Neuronal stem cell (in vitro differentiated cells): Measurements from ENCODE around the gene TOM1L2.

ENCODE experiments used
- DNase-seq: peaks from one replicate; pipeline ENCODE4 v3.0.0-alpha.2; 2013; ENCODE audit warnings: low spot score
- H2AFZ ChIP-seq: one replicate; pipeline ENCODE4 v1.6.1; 2013; ENCODE audit warnings: mild to moderate bottlenecking, low read length, inconsistent platforms
- H2AK5ac ChIP-seq: 2 replicates; pipeline ENCODE4 v1.6.1; 2013; ENCODE audit warnings: low read depth, mild to moderate bottlenecking, inconsistent platforms, low read length, moderate library complexity, mixed read lengths
- H2BK120ac ChIP-seq: 2 replicates; pipeline ENCODE4 v1.6.1; 2013; ENCODE audit warnings: low read depth, mild to moderate bottlenecking, inconsistent platforms, low read length, moderate library complexity, mixed read lengths
- H2BK12ac ChIP-seq: one replicate; pipeline ENCODE4 v1.6.1; 2013; ENCODE audit warnings: low read length, inconsistent platforms
- H2BK15ac ChIP-seq: 2 replicates; pipeline ENCODE4 v1.6.1; 2013; ENCODE audit warnings: mild to moderate bottlenecking, low read length, inconsistent platforms, mixed read lengths
- H2BK5ac ChIP-seq: one replicate; pipeline ENCODE4 v1.6.1; 2013; ENCODE audit warnings: inconsistent platforms, mild to moderate bottlenecking, low read length, moderate library complexity
- H3K14ac ChIP-seq: one replicate; pipeline ENCODE4 v1.6.1; 2013; ENCODE audit warnings: low read length, inconsistent platforms
- H3K18ac ChIP-seq: 2 replicates; pipeline ENCODE4 v1.6.1; 2013; ENCODE audit warnings: low read length, inconsistent platforms
- H3K23ac ChIP-seq: 2 replicates; pipeline ENCODE4 v1.6.1; 2013; ENCODE audit warnings: low read depth, mild to moderate bottlenecking, mixed read lengths, low read length, inconsistent platforms; ENCODE audit not compliant: poor library complexity
- H3K27ac ChIP-seq: replicated peaks from 3 replicates; pipeline ENCODE4 v1.5.1; 2013; ENCODE audit warnings: low read length, inconsistent platforms
- H3K27me3 ChIP-seq, 3 experiments: 2 replicates each; pipeline ENCODE4 v1.6.1; 2013; ENCODE audit warnings: low read length in 3 of 3, mild to moderate bottlenecking in 2 of 3, inconsistent platforms in 1 of 3, low read depth in 1 of 3, mixed read lengths in 1 of 3, moderate library complexity in 1 of 3; ENCODE audit not compliant: control insufficient read depth in 3 of 3, insufficient read depth in 3 of 3
- H3K36me3 ChIP-seq, 2 donors: replicated peaks in 1 of 2; 2 replicates each; pipeline ENCODE4 v1.6.1; 2013; ENCODE audit warnings: low read length in 2 of 2; ENCODE audit not compliant: control insufficient read depth in 2 of 2, insufficient read depth in 2 of 2
- H3K4ac ChIP-seq: 2 replicates; pipeline ENCODE4 v1.6.1; 2013; ENCODE audit warnings: inconsistent platforms, mild to moderate bottlenecking, low read length, moderate library complexity
- H3K4me1 ChIP-seq, 2 donors: 1 replicate in 1 of 2; 2 replicates in 1 of 2; pipeline ENCODE4 v1.6.1; 2013; ENCODE audit warnings: low read length in 2 of 2, low read depth in 1 of 2; ENCODE audit not compliant: control insufficient read depth in 2 of 2, insufficient read depth in 1 of 2
- H3K4me2 ChIP-seq: one replicate; pipeline ENCODE4 v1.6.1; 2013; ENCODE audit warnings: mild to moderate bottlenecking, low read length, inconsistent platforms; ENCODE audit not compliant: insufficient read depth, poor library complexity, severe bottlenecking
- H3K4me3 ChIP-seq, 2 donors: 2 replicates each; pipeline ENCODE4 v1.5.1; 2013; ENCODE audit warnings: low read length in 2 of 2, mild to moderate bottlenecking in 2 of 2, inconsistent platforms in 1 of 2, moderate library complexity in 1 of 2
- H3K79me1 ChIP-seq: one replicate; pipeline ENCODE4 v1.6.1; 2013; ENCODE audit warnings: low read depth, mild to moderate bottlenecking, inconsistent platforms, low read length, moderate library complexity
- H3K9ac ChIP-seq: one replicate; pipeline ENCODE4 v1.6.1; 2013; ENCODE audit warnings: mild to moderate bottlenecking, low read depth, low read length, inconsistent platforms; ENCODE audit not compliant: poor library complexity
- H3K9me3 ChIP-seq, 2 donors: replicated peaks in 1 of 2; 2 replicates each; pipeline versions ENCODE3 to v1.6.1; 2013; ENCODE audit warnings: low read length in 2 of 2, mild to moderate bottlenecking in 2 of 2, inconsistent platforms in 1 of 2, low read depth in 1 of 2, mixed read lengths in 1 of 2, moderate library complexity in 1 of 2; ENCODE audit not compliant: control insufficient read depth in 2 of 2, insufficient read depth in 1 of 2
- H4K8ac ChIP-seq: one replicate; pipeline ENCODE4 v1.6.1; 2013; ENCODE audit warnings: low read depth, mild to moderate bottlenecking, inconsistent platforms, low read length, moderate library complexity
- H4K91ac ChIP-seq: one replicate; pipeline ENCODE4 v1.6.1; 2013; ENCODE audit warnings: low read length, low read depth, mild to moderate bottlenecking, inconsistent platforms; ENCODE audit not compliant: poor library complexity
- WGBS, 2 donors: extraction: QIAGEN DNeasy Blood & Tissue Kit; methylation state at CpG; one replicate each; pipeline ENCODE4 v1.1.7; 2013; ENCODE audit warnings: missing lambda C conversion rate in 2 of 2, mixed read lengths in 1 of 2; ENCODE audit not compliant: insufficient read length in 2 of 2, insufficient replicate concordance in 1 of 2; ENCODE audit errors: extremely low coverage in 2 of 2; 5-methylcytosine and 5-hydroxymethylcytosine counted together

Gene TOM1L2

GRCh38 chr17:17990282-17990681 is 18.1 kb upstream of the TOM1L2 start:
- Histone ChIP-seq H3K23ac (no peak overlapping the region), H3K36me3 (no peaks in the 10 kb centered on the region), H3K27ac (no peak overlapping the region), H3K4ac (no peak overlapping the region), H4K91ac (no peak overlapping the region), H3K27me3 (peaks cover 0 to 6% (median 0%) of the 10 kb centered on the region in 3 experiments), H4K8ac (no peak overlapping the region), H2BK12ac (no peak overlapping the region), H2AFZ (no peak overlapping the region), H2AK5ac (no peak overlapping the region), H2BK120ac (no peak overlapping the region), H2BK5ac (peak overlapping the region; percentile 21), H3K18ac (no peak overlapping the region), H3K79me1 (no peaks in the 10 kb centered on the region), H2BK15ac (no peak overlapping the region), H3K4me1 (peaks cover 5 to 6% of the 10 kb centered on the region in 2 donors), H3K4me2 (no peak overlapping the region), H3K14ac (no peak overlapping the region), H3K9me3 (no peaks in the 10 kb centered on the region), H3K4me3 (no peak overlapping the region), H3K9ac (no peak overlapping the region)
- no CpG with 5 or more reads among the region's 2 CpGs for WGBS, 2 donors
- DNase-seq: no peak

GRCh38 chr17:17989618-17990017 is 17.4 kb upstream of the TOM1L2 start:
- Histone ChIP-seq H3K9me3 (no peaks in the 10 kb centered on the region), H2AK5ac (no peak overlapping the region), H3K27me3 (peaks cover 0 to 11% (median 0%) of the 10 kb centered on the region in 3 experiments), H3K27ac (no peak overlapping the region), H3K23ac (no peak overlapping the region), H3K14ac (no peak overlapping the region), H2BK120ac (no peak overlapping the region), H4K91ac (no peak overlapping the region), H3K4me2 (no peak overlapping the region), H2BK15ac (no peak overlapping the region), H3K9ac (no peak overlapping the region), H2BK12ac (no peak overlapping the region), H4K8ac (no peak overlapping the region), H3K36me3 (no peaks in the 10 kb centered on the region), H3K4me3 (no peak overlapping the region), H3K79me1 (no peaks in the 10 kb centered on the region), H3K4ac (no peak overlapping the region), H2BK5ac (peak overlapping the region; percentile 21), H2AFZ (no peak overlapping the region), H3K4me1 (peaks cover 3 to 5% of the 10 kb centered on the region in 2 donors), H3K18ac (no peak overlapping the region)
- WGBS, 2 donors: no CpG with 5 or more reads among the region's 10 CpGs
- no peak for DNase-seq

DNA sequence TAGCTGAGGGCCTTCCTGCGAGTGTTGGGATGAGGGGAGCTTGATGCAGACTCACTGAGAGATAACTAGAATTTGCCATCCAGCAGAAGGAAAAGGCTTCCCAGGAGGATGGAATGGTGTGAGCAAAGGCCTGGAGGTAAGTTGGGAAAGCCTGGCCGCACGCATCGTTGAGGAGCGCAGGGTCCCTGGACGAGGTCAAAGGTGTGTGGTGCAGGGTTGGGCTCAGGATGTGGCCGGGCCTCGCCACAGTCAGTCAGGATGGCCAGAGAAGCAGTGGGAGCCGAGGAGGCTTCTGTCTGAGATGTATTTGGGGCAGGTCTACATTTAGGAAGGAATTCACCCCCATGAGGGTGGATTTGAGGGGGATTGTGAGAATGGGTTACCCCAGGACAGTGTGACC is 16.9 kb upstream of the TOM1L2 start:
- no CpG with 5 or more reads among the region's 9 CpGs for WGBS, 2 donors
- Histone ChIP-seq H4K91ac (no peak overlapping the region), H4K8ac (no peak overlapping the region), H3K18ac (peak overlapping the region; percentile 70), H3K4me3 (no peak overlapping the region), H2BK12ac (no peak overlapping the region), H3K9ac (no peak overlapping the region), H2BK120ac (peak overlapping the region; percentile 35), H3K4me1 (peaks cover 0 to 2% of the 10 kb centered on the region in 2 donors), H3K27me3 (peaks cover 0 to 12% (median 0%) of the 10 kb centered on the region in 3 experiments), H3K23ac (no peak overlapping the region), H3K4me2 (no peak overlapping the region), H2BK15ac (no peak overlapping the region), H3K9me3 (no peaks in the 10 kb centered on the region), H2AFZ (no peak overlapping the region), H3K14ac (no peak overlapping the region), H2AK5ac (no peak overlapping the region), H3K4ac (no peak overlapping the region), H2BK5ac (peak overlapping the region; percentile 21), H3K79me1 (no peaks in the 10 kb centered on the region), H3K36me3 (no peaks in the 10 kb centered on the region), H3K27ac (no peak overlapping the region)
- no peak for DNase-seq

DNA sequence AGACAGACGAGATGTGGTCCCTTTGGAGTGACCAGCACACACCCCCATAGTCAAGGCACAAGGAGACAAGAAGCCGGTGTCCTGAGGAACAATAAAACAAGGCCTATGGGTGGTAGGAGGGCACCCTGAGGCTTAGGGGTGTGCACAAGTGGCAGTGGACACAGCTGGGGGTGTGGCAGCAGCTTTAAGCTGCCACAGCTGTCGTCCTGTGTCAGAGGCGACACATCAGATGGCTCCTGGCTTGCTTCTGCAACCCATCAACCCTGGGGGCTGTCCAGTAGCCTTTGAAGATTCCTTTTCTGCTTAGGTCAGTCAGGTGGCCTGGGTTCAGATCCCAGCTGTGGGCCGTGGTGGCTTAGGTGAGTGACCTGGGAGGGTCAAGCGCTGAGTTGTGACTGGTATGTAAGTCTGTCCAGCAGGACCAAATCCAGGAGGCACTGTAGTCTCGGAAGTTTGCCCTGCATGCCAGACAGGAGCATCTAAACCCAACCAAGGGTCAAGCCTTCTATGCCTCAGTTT is 16.3 kb upstream of the TOM1L2 start:
- Histone ChIP-seq H2BK5ac (no peak overlapping the region), H3K4me1 (peaks cover 0 to 2% of the 10 kb centered on the region in 2 donors), H3K9ac (peak overlapping the region; percentile 33), H2AK5ac (peak overlapping the region; percentile 56), H3K4ac (no peak overlapping the region), H4K8ac (peak overlapping the region; percentile 45), H2BK120ac (peak overlapping the region; percentile 35), H3K4me3 (no peak overlapping the region), H3K36me3 (no peaks in the 10 kb centered on the region), H3K18ac (peak overlapping the region; percentile 70), H2BK12ac (no peak overlapping the region), H3K79me1 (no peaks in the 10 kb centered on the region), H3K14ac (no peak overlapping the region), H2BK15ac (no peak overlapping the region), H4K91ac (no peak overlapping the region), H3K9me3 (no peaks in the 10 kb centered on the region), H3K27me3 (peaks cover 0 to 12% (median 0%) of the 10 kb centered on the region in 3 experiments), H3K4me2 (no peak overlapping the region), H3K23ac (no peak overlapping the region), H2AFZ (no peak overlapping the region), H3K27ac (no peak overlapping the region)
- DNase-seq: no peak
- WGBS, 2 donors: no CpG with 5 or more reads among the region's 7 CpGs
